Measurements from ENCODE around the gene DIPK1B.
"Not testable (repeated sequence)": the region's sequence is repeated elsewhere in the genome, so short reads cannot be mapped to it uniquely, and the experiment has no call there.

The DIPK1B gene

DNA sequence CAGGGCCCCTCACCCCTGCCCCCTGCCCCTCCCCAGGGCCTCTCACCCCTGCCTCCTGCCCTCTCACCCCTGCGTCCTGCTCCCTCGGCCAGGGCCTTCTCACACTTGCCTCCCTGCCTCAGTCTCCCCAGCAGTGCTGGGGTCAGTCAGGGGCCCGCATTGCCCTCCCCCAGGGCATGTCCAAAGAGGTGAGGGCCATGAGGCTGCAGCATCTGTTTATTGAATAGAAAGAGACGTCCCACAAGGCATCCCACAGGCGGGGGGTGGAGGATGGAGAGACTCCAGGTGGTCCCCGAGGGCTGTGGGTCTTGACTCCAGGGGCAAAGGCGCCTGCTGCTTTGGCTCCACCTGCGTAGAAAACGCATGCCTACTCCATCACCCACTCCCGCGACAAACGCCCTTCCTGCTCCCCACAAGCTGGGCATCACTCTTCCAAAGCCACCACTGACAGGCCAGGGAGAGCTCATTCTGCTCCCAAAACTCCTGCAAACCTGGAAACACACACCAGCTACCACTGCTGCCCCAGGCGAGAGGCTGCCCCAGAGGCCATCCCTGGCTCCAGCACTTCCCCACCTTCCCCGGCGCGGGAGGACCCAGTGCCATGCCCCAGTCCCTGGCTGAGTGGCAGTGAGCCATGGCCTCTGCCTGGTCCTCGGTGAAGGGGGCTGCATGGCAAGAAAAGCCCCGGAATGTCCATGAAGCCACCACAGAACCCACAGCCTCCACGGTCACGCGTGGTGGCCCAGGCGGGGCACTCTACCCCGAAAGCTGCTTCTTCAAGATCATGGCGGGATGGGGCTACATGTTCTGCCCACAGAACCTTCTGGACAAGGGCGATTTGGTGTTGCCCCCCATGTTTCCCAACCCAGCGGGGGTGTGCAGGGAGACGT lies 47.3 kb downstream of the DIPK1B start:
- no peak overlapping the region for H3K9ac ChIP-seq (ENCODE audit: low read length)
- H3K9me3 ChIP-seq (ENCODE audit: control insufficient read depth, low read length) = no peaks in the 10 kb centered on the region
- H3K4me3 ChIP-seq (ENCODE audit: low read length) = no peak overlapping the region
- no peaks in the 10 kb centered on the region for H3K4me1 ChIP-seq (ENCODE audit: control insufficient read depth, insufficient read depth, low read length)
- H3K27me3 ChIP-seq (ENCODE audit: control insufficient read depth, insufficient read depth, low read length) = peaks cover 14% of the 10 kb centered on the region
- no peaks in the 10 kb centered on the region for H3K36me3 ChIP-seq (ENCODE audit: control insufficient read depth, insufficient read depth, low read length)

DNA sequence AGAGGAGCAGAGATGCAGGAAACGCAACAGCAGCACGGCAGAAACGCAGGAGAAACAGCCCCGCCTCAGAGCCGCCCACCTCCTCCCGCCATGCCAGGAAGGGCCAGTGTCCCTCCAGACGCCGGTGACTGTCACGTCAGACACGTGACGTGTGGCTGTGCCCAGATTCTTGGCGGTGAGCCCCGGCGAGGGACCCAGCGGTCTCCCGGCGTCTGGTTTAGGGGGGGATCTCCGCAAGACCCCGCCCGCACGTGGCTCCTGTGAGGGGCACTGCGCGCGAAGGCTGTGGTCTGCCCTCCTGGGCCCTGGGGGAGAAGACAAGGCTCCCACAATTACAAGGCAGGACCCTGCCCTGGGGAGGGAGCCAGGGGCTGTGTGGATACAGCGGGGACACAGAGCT lies 48.1 kb downstream of the DIPK1B start:
- no peaks in the 10 kb centered on the region for H3K4me1 ChIP-seq (ENCODE audit: control insufficient read depth, insufficient read depth, low read length)
- no peaks in the 10 kb centered on the region for H3K9me3 ChIP-seq (ENCODE audit: control insufficient read depth, low read length)
- peaks cover 17% of the 10 kb centered on the region for H3K27me3 ChIP-seq (ENCODE audit: control insufficient read depth, insufficient read depth, low read length)
- no peak overlapping the region for H3K4me3 ChIP-seq (ENCODE audit: low read length)
- H3K9ac ChIP-seq (ENCODE audit: low read length) = no peak overlapping the region
- no peaks in the 10 kb centered on the region for H3K36me3 ChIP-seq (ENCODE audit: control insufficient read depth, insufficient read depth, low read length)

DNA sequence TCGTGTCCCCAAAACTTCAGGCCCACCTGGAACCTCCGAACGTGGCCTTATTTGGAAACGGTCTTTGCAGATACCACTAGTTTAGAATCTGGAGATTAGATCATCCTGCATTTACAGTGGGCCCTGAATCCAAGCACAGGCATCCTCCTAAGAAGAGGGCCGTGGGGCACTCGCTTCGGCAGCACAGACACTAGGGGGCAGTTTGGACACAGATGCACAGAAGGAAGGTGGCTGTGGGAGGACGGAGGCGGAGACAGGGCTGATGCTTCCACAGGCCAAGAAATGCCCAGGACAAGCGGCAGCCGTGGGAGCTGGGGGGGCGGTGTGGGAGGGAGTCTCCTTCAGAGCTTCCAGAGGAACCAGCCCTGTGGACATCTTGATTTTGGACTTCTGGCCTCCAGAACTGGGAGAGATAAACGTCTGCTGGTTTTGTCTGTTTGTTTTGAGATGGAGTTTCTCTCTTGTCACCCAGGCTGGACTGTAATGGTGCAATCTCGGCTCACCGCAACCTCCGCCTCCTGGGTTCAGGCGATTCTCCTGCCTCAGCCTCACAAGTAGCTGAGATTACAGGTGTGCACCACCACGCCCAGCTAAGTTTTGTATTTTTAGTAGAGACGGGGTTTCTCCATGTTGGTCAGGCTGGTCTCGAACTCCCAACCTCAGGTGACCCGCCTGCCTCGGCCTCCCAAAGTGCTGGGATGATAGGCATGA lies 48.6 kb downstream of the DIPK1B start:
- H3K36me3 ChIP-seq (ENCODE audit: control insufficient read depth, insufficient read depth, low read length); H3K4me3 ChIP-seq (ENCODE audit: low read length); H3K9ac ChIP-seq (ENCODE audit: low read length); H3K9me3 ChIP-seq (ENCODE audit: control insufficient read depth, low read length); H3K4me1 ChIP-seq (ENCODE audit: control insufficient read depth, insufficient read depth, low read length): not testable (repeated sequence)
- peaks cover 17% of the 10 kb centered on the region for H3K27me3 ChIP-seq (ENCODE audit: control insufficient read depth, insufficient read depth, low read length)

DNA sequence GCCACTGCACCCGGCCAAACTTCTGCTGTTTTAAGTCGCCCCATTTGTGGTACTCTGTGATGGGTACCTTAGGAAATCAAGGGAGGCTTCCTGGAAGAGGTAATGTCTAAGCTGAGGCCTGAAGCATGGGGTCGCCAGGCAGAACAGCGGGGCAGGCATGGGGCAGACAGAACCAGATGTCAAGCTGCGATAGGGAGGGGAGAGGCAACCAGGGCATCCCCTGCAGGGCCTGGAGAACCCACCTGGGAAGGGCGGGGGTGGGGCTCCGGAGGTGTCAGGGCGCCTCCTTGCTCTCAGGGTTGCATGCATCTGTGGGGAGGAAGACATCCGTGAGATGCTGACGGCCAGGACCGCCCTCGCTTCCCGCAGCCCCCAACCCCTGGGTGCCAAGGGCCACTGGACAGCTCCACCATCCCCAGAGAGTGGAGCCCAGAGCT lies 49.2 kb downstream of the DIPK1B start:
- no peak overlapping the region for H3K4me3 ChIP-seq (ENCODE audit: low read length)
- no peaks in the 10 kb centered on the region for H3K4me1 ChIP-seq (ENCODE audit: control insufficient read depth, insufficient read depth, low read length)
- H3K9me3 ChIP-seq (ENCODE audit: control insufficient read depth, low read length) = no peaks in the 10 kb centered on the region
- no peaks in the 10 kb centered on the region for H3K36me3 ChIP-seq (ENCODE audit: control insufficient read depth, insufficient read depth, low read length)
- peaks cover 17% of the 10 kb centered on the region for H3K27me3 ChIP-seq (ENCODE audit: control insufficient read depth, insufficient read depth, low read length)
- H3K9ac ChIP-seq (ENCODE audit: low read length) = no peak overlapping the region

DNA sequence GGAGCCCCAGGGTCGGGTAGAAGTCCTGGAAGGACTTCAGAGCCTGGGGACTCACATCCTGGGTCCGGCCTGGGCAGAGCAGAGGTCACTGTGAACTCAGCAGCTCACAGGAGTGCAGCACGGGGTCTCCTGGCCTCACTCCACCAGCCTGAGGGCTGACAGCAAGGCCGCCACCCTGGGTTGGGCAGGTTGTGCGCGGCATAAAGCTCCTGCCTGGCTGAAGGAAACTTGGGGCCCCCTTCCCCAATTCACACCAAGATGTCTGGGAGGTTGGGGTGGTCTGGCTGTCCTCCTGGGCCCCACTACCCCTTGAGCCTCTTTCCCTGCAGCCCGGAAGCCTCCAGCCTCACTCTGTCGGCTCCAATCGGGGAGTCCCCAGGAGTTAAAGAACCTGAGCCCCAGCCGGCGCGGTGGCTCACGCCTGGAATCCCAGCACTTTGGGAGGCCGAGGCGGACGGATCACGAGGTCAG lies 49.9 kb downstream of the DIPK1B start:
- no peak overlapping the region for H3K9ac ChIP-seq (ENCODE audit: low read length)
- H3K27me3 ChIP-seq (ENCODE audit: control insufficient read depth, insufficient read depth, low read length) = peaks cover 17% of the 10 kb centered on the region

DNA sequence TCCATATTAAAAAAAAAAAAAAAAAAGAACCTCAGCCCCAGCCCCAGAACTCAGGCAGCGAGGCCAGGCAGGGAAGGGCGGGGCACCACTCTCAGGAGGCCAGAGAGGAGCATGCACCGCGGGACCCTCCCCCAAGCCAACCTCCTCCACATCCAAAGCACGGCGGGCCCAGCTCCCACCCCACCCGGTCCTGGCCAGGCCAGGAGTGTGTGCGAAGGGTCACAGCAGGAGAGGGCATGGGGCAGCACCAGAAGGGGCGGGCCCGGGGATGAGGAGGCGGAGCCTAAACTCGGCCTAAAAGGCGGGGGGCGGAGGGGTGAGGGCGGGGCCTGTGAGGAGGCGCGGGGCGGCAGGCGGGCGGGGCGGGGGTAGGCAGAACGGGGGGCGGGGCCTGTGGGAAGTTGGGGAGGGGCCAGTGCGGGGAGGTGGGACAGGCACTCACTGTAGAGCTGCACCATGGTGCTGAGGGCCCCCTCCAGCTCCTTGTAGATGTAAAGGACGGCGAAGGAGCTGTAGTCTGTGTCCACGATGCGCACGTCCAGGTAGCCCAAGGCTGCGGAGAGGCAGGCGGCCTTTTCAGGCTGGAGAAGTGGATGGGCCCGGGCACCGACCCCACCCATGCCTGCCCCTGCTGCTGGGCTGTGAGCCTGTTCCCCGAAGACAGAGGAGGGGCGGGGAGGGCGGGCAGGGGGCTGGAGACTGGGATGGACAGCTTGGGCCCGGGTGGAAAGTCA lies 50.7 kb downstream of the DIPK1B start:
- H3K4me3 ChIP-seq (ENCODE audit: low read length) = no peak overlapping the region
- H3K9me3 ChIP-seq (ENCODE audit: control insufficient read depth, low read length) = no peaks in the 10 kb centered on the region
- H3K4me1 ChIP-seq (ENCODE audit: control insufficient read depth, insufficient read depth, low read length) = no peaks in the 10 kb centered on the region
- no peaks in the 10 kb centered on the region for H3K36me3 ChIP-seq (ENCODE audit: control insufficient read depth, insufficient read depth, low read length)
- no peak overlapping the region for H3K9ac ChIP-seq (ENCODE audit: low read length)
- H3K27me3 ChIP-seq (ENCODE audit: control insufficient read depth, insufficient read depth, low read length) = peaks cover 23% of the 10 kb centered on the region

More for the DNA sequence above, 49.9 kb downstream of the DIPK1B start:
- H3K36me3 ChIP-seq (ENCODE audit: control insufficient read depth, insufficient read depth, low read length) = no peaks in the 10 kb centered on the region
- no peaks in the 10 kb centered on the region for H3K9me3 ChIP-seq (ENCODE audit: control insufficient read depth, low read length)
- no peak overlapping the region for H3K4me3 ChIP-seq (ENCODE audit: low read length)
- no peaks in the 10 kb centered on the region for H3K4me1 ChIP-seq (ENCODE audit: control insufficient read depth, insufficient read depth, low read length)

DNA sequence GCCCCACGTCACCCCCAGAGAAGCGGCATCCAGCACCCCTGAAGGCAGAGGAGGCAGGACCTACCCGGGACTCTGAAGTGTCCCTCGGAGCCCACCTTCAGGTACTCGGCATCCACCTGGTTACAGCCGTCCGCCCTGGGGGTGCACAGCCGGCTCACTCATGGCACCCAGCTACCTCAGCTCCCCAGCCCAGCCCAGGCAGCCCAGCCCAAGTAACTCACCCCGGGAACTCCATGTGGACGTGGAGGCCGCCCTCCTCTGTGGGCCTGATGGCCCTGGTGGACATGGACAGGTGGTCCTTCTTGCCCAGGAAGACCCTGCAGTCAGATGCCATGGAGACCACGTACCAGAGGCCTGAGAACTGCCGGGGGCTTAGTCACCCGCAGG lies 51.3 kb downstream of the DIPK1B start:
- Histone ChIP-seq H3K27me3 (ENCODE audit: control insufficient read depth, insufficient read depth, low read length) (peaks cover 23% of the 10 kb centered on the region), H3K4me1 (ENCODE audit: control insufficient read depth, insufficient read depth, low read length) (no peaks in the 10 kb centered on the region)

DNA sequence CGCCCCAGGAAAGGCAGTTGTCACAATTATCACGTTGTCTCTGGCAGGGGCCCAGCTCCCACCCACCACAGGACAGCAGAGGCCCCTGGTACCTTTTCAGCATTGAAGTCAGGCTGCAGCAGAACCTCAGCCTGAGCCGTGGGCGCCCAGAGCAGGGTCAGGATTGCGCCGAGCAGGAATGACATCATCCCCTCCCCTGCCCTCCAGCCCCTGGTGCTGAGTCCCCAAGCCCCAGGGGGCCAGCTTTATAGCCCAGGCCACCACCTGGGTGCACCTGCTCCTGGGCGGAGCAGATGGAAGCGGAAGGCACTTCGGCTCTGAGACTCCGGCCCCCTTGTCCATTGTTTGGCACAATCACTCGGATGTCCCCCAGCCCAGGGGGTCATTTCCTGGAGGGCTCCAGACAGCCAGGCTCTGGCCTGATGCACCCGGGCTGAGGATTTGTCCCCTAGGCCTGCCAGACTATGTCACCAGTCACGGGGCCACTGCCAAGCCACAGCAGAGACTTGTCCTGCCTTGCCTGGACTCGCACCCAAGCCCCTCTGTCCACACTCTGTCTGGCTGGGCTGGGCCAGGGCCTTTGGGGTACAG lies 52.0 kb downstream of the DIPK1B start, which contains the start of gene LCN15:
Gene LCN15, minus strand, starts transcription at position 218 of the 591 bp plus-strand sequence. Its CDS starts 30 bp downstream, at position 188.
- Histone ChIP-seq H3K4me3 (ENCODE audit: low read length) (no peak within 1 kb of the TSS), H3K27me3 (ENCODE audit: control insufficient read depth, insufficient read depth, low read length) (peaks cover 23% of the 10 kb centered on the region), H3K4me1 (ENCODE audit: control insufficient read depth, insufficient read depth, low read length) (no peaks in the 10 kb centered on the region), H3K36me3 (ENCODE audit: control insufficient read depth, insufficient read depth, low read length) (no peaks in the 10 kb centered on the region), H3K9ac (ENCODE audit: low read length) (no peak within 1 kb of the TSS), H3K9me3 (ENCODE audit: control insufficient read depth, low read length) (no peaks in the 10 kb centered on the region)

More for the DNA sequence above, 51.3 kb downstream of the DIPK1B start:
- Histone ChIP-seq H3K9ac (ENCODE audit: low read length) (no peak overlapping the region), H3K4me3 (ENCODE audit: low read length) (no peak overlapping the region), H3K36me3 (ENCODE audit: control insufficient read depth, insufficient read depth, low read length) (no peaks in the 10 kb centered on the region), H3K9me3 (ENCODE audit: control insufficient read depth, low read length) (no peaks in the 10 kb centered on the region)

DNA sequence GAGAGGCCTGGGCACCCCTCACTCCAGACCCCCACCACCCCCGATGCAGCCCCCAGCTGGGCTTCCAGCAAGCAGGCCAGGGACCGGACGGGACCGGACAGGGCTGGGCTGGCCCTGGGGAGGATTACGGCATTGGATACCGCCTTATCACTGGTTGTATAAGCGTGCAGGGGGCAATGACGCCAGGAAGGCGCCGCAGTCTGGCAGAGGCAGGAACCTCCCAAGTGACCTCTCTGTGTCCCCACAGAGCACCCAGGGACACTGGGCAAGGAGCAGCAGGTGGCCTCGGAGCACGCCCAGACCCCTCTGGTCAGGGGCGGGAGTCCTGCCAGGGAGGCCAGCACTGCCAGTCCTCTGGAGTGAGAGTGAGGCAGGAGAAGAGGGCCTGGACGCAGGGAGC lies 52.7 kb downstream of the DIPK1B start:
- H3K27me3 ChIP-seq (ENCODE audit: control insufficient read depth, insufficient read depth, low read length) = peaks cover 23% of the 10 kb centered on the region
- no peaks in the 10 kb centered on the region for H3K36me3 ChIP-seq (ENCODE audit: control insufficient read depth, insufficient read depth, low read length)
- peaks cover 3% of the 10 kb centered on the region for H3K4me1 ChIP-seq (ENCODE audit: control insufficient read depth, insufficient read depth, low read length)
- no peaks in the 10 kb centered on the region for H3K9me3 ChIP-seq (ENCODE audit: control insufficient read depth, low read length)
- H3K4me3 ChIP-seq (ENCODE audit: low read length) = no peak overlapping the region
- no peak overlapping the region for H3K9ac ChIP-seq (ENCODE audit: low read length)

DNA sequence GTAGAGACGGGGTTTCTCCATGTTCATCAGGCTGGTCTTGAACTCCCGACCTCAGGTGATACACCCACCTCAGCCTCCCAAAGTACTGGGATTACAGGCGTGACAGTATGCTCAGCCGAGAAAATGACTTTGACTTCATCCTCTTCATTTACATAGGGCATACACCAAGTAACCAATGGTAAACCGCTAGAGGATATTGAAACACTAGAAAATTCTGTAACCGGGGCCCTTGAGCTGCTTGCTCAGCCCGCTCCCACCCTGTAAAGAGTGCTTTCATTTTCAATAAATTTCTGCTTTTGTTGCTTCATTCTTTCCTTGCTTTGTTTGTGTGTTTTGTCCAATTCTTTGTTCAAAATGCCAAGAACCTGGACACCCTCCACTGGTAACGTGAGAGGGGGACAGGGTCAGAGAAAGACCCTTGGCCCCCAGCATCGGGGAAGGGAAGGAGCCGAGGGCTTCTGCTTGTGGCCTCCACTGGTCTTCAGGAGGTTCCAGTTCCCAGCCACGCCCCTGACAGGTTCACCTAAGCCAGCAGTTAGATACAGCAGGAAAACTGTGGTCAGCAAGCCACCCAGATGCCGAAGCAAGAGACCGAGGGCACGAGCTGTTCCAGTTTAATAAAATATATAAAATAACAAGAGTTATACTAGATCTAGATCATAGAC lies 53.5 kb downstream of the DIPK1B start:
- not testable (repeated sequence) for H3K9me3 ChIP-seq (ENCODE audit: control insufficient read depth, low read length); H3K36me3 ChIP-seq (ENCODE audit: control insufficient read depth, insufficient read depth, low read length); H3K4me3 ChIP-seq (ENCODE audit: low read length); H3K4me1 ChIP-seq (ENCODE audit: control insufficient read depth, insufficient read depth, low read length); H3K9ac ChIP-seq (ENCODE audit: low read length)
- H3K27me3 ChIP-seq (ENCODE audit: control insufficient read depth, insufficient read depth, low read length) = peaks cover 23% of the 10 kb centered on the region

DNA sequence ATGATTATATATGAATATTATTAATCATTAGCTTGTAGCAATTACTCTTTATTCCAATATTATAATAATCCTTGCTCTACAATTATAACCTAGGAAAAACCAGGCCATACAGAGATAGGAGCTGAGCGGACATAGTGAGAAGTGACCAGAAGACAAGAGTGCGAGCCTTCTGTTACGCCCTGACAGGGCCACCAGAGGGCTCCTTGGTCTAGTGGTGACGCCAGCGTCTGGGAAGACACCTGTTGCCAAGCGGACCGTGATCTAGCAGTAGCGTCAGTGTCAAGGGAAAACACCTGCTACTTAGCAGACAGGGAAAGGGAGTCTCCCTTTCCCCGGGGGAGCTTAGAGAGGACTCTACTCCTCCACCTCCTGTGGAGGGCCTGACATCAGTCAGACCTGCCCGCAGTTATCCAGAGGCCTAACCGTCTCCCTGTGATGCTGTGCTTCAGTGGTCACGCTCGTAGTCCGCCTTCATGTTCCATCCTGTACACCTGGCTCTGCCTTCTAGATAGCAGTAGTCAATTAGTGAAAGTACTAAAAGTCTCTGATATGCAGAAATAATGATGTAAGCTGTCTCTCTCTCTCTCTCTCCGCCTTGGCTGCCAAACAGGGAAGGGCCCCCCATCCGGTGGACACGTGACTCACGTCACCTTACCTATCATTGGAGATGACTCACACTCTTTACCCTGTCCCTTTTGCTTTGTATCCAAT lies 54.2 kb downstream of the DIPK1B start:
- H3K4me1 ChIP-seq (ENCODE audit: control insufficient read depth, insufficient read depth, low read length); H3K9ac ChIP-seq (ENCODE audit: low read length); H3K4me3 ChIP-seq (ENCODE audit: low read length); H3K36me3 ChIP-seq (ENCODE audit: control insufficient read depth, insufficient read depth, low read length); H3K9me3 ChIP-seq (ENCODE audit: control insufficient read depth, low read length): not testable (repeated sequence)
- peaks cover 23% of the 10 kb centered on the region for H3K27me3 ChIP-seq (ENCODE audit: control insufficient read depth, insufficient read depth, low read length)

Measured in mucosa of stomach (tissue), 1 donor.